Measurements from ENCODE around the gene RALGPS1.
"Not testable (repeated sequence)": the region's sequence is repeated elsewhere in the genome, so short reads cannot be mapped to it uniquely, and the experiment has no call there.

RALGPS1 gene

DNA sequence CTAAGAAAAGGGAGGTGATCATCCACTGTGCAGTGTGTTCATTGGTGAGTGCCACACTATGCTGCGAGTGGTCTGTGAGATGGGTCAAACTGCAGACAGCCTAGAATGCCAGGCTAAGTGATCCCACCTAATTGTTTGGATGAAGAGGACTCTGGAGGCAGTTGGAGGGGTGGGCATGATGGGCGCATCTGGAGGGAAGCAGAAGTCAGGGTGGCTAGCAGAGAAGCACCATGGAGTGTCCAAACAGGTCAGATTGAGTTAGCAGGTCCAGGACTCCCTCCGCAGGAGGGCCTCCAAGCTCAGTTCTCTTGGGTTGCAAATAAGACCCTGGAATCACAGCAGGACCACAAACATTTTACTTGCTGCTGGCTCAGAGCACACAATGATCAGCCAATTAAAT, 227.7 kb downstream of the RALGPS1 start:
- DNase-seq: no peak

- DNase-seq: no peak
These were observed 228.4 kb downstream of the RALGPS1 start for GRCh38 chr9:127142931-127143464.

GRCh38 chr9:127143920-127144465, 229.4 kb downstream of the RALGPS1 start:
- no peak for DNase-seq

GRCh38 chr9:127144670-127145445, 230.3 kb downstream of the RALGPS1 start:
- DNase-seq: no peak

GRCh38 chr9:127146841-127147240, 232.3 kb downstream of the RALGPS1 start:
- DNase-seq: not testable (repeated sequence)

DNA sequence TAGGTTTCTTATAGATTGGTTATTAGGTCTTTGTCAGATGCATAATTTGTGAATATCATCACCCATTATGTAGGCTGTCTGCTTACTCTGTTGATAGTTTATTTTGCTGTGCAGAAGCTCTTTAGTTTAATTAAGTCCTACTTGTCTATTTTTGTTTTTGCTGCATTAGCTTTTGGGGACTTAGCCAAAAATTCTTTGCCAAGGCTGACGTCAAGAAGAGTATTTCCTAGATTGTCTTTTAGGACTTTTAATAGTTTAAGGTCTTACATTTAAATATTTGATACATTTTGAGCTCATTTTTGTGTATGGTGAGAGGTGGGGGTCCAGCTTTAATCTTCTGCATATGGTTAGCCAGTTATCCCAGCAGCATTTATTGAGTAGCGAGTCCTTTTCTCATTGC, 232.7 kb downstream of the RALGPS1 start:
- no peak for DNase-seq

GRCh38 chr9:127148014-127148413, 233.4 kb downstream of the RALGPS1 start:
- DNase-seq: no peak

DNA sequence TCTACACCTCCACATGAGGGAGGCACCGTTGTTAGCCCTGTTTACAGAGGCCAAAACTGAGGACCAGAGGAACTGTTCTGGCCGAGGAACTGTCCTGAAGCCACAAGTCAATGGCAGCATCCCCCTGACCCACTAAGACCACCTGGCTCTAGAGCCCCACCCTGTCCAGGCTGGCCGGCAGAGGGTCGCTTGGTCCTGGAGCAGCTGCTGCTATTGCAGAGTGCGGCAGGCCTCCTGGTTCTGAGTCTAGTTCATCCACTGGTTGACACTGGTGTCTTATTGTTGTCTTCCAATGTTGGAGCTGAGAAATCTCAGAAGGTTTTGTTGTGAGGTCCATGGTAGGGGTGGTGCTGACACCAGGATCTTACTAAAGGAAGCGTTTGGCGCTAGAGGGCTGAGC, 234.4 kb downstream of the RALGPS1 start:
- no peak for DNase-seq

DNA sequence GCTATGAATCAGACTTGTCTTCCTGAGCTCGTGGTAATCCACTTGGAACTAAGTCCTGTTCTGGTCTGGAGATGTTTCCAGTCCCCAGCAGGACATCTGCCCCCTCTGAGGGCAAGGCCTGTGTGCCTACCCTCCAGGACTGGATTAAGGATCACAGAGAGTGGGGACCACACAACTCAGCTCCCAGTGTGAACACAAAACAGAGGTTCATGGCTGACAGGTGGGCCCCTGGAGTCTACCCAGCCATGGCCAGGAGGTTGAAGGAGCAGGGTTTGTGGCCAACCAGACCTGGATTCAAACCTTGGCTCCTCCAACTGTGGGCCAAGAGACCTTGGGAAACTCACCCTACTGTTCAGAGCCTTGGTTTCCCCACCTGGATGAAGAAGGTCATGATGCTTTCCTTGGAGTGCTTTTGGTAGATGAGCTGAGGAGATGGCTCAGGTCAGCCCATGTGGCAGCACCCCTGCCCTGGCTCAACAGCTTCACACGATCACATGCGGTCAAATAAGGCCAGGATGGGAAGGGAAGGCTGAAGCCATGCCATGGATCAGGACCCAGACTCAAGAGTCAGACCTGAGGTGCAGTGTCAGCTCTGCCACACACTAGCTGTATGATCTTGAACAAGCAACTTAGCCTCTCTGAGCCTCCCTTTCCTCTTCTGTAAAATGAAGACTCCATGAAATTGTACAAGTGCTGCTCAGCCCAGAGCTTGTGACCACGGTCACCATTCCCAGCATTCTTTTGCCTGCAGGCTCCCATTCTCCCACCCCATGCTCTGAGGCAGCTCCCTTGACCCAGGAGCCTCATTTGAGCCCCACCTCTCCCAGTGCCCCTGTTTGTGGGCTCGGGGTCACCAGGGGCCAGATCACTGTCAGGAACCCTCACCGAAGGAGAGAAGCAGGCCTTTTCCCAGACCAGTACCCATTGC, 235.1 kb downstream of the RALGPS1 start:
- no peak for DNase-seq

- DNase-seq: no peak
These were observed 238.9 kb downstream of the RALGPS1 start for GRCh38 chr9:127153501-127153900.

DNA sequence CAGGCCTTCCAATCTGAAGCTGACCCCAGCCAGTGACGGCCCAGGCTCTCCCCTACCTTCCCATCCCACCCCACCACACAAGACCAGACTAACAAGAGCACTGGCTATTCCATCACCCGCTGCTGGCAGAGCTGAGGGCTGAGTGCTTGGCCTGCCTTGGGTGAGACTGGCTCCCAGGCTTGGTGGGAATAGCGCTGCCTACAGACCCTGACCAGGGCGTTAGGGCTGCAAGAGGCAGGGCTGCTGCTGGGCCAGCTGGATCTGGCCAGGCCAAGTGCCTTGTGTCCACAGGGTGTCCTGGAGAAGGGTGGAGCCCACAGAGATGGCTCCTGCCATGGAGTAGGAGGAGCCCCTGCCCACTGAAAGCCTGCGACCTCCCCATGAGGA, 239.4 kb downstream of the RALGPS1 start:
- DNase-seq: no peak

DNA sequence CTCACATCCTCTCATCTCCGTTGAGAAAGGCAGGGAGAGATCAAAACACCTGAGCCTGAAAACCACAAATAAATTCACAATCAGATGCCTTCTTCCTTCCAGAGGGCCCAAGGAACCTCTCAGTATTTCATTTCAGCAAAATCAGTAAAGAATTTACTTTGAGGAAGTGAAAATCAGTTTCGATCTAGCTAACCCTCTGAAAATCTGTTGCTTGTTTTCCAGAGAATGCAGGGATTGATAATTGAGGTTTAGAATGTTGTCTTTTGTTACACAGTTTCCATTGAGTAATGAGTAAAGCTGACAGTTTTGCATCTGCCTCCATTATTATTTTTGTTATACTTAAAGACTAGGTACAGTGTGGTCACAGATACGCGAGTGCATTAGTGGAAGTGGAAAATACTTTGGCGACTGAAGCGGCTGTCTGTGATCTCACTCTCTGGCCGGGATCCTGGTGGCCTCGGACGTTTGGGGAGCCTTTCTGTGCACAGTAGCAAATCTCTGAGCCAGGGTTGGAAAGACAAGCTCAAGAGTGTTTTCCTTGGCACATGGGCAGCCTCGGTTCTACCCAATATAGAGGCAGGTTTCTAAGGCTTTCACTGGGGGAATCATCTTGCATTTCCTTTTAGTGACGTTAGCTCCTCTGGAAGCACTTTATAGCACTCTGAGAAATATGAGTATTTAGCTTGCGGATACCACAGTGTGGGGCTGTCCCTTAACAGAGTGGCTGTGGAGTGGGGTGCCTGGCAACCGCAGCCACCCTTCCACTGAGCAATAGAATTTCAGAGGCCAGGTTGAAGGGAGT, 240.0 kb downstream of the RALGPS1 start:
- no peak for DNase-seq

DNA sequence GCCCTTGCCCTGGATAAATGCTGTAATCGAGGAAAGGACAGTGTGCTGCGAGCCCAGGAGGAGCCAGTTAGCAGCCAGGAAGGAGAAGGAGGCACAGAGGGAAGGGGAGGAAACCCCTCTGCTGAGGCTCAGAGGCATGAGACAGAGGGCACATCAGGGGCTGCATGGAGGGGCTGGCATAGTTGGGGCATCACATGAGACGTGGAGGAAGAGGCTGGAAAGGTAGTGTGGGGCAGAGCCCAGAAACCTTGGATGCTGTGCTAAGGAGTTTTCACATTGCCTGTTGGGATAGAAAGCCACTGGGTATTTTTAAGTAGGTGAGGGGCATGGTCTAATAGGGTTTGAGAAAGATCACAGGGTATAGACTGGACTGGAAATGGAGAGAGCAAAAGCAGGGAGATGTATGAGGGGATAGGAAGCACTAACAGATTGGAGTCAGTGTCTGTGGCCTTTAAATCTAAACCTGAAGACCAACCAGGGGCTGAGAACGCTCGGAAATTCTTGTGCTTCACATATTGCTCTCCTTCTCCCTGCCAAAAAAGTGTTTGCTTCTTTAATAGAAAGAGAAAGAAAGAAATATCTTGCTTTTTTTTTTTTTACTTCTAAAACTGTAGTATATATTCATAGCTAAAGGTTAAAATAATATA, 240.9 kb downstream of the RALGPS1 start:
- no peak for DNase-seq

DNA sequence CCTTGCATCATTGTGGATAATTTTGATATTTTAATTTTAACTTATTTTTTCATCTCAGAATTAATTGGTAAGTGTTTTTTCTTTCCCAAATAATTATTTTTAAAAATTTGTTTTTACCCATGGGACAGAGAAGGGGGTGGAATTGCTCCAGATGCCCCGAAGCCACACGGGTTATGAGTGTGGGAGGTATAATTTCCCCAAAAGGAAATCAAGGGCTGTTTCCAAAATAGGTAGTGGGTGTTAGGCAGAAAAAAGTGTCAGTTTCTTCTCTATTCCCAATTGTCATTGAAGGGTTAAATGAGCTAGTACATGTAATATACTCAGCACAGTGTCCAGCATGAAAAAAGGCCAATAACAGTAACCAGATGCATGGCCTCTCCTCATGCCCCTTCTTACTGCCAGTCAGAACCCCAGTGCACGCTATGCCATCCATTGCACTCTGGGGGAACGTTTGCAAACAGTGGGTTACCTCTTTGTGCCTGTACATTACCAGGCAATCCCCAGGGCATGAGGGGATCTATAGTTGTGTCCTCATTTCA, 244.3 kb downstream of the RALGPS1 start:
- no peak for DNase-seq

- peak; percentile 3 for DNase-seq
These were observed 244.8 kb downstream of the RALGPS1 start for GRCh38 chr9:127159325-127159801.

DNA sequence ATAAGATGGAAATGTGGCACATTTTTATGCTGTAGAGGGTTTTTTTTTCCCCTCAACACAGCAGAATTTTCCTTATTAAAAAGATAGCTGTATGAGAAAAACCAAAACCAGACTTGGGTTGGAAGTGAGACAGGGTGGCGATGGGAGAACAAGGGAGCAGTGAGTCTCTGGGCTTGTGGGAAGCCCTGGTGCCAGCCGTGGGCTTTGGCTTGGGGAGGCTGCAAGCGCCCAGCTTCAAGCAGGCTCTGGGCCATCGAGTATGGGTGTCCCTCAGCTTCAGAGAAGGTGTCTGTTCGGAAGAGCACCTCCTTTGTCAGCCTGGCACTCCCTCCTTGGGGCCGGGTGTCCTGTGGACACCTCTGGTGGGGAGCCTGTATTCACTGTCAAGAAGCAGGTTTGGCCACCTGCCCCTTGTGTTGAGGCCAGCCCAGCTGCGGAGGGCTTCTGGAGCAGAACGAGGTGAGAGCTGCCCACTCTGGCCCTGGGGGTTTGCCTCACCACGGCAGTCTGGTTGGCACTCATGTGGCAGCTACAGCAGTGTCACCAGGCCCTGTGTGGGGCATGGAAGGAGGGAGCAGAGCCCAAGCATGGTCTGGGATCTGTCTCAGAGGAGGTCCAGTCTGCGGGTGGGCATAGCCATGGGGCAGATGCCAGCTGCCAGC, 245.5 kb downstream of the RALGPS1 start:
- DNase-seq: no peak

GRCh38 chr9:127161081-127161624, 246.6 kb downstream of the RALGPS1 start:
- no peak for DNase-seq

GRCh38 chr9:127162046-127162863, 247.7 kb downstream of the RALGPS1 start:
- DNase-seq: no peak

GRCh38 chr9:127162864-127163365, 248.3 kb downstream of the RALGPS1 start:
- no peak for DNase-seq

GRCh38 chr9:127163409-127163808, 248.8 kb downstream of the RALGPS1 start:
- no peak for DNase-seq

All from GOT3 (cell line).